ENCODE data around the gene MAP4K5. TPM values are rescaled to one million over a fixed set of nuclear protein-coding genes. Genes with fewer than 3 reads are reported as not detected.

MAP4K5 gene
- total and polyA plus RNA-seq, 4 donors: 12.4 to 105 (median 30.2) TPM

DNA sequence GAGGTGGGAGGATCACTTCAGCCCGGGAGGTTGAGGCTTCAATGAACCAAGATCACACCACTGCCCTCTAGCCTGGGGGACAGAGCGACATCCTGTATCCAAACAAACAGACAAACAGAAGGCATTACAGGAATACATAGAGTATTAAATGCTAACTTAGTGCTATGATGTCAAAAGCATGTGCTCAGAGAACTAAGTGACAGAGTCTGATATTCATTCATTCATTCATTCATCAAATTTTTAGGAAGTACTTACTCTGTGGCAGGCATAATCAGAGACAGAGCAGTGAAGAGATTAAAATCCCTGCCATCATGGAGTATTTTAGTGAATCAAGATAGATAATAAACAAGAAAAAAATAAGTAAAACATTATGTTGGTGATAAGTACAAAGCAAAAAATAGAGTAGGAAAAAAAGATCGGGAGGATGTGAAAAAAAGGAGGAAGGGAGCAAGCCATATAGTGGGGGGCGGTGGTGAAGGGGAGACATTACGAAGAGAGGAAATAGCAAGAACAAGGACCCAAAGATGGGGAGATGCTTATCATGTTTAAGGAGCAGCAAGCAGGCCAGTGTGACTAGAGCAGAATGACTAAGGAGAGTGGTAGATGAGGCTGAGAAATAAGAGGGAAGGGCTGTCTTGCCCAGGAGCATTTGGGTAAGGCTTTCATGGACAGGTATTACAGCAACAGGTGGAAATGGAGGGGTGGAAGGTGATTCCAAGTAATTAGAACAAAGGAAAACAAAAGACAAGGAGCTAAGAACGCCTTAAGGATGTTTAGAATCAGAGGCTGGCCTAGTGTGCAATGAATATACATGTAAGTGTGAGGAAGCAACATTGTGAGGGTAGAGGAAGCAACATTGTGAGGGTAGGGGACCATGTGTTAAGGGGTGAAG is 2.8 kb downstream of the MAP4K5 start:
- 54 to 57% methylated on average over 6 of the region's 6 CpGs for WGBS, 2 donors
- TF ChIP-seq, protein P1, sequence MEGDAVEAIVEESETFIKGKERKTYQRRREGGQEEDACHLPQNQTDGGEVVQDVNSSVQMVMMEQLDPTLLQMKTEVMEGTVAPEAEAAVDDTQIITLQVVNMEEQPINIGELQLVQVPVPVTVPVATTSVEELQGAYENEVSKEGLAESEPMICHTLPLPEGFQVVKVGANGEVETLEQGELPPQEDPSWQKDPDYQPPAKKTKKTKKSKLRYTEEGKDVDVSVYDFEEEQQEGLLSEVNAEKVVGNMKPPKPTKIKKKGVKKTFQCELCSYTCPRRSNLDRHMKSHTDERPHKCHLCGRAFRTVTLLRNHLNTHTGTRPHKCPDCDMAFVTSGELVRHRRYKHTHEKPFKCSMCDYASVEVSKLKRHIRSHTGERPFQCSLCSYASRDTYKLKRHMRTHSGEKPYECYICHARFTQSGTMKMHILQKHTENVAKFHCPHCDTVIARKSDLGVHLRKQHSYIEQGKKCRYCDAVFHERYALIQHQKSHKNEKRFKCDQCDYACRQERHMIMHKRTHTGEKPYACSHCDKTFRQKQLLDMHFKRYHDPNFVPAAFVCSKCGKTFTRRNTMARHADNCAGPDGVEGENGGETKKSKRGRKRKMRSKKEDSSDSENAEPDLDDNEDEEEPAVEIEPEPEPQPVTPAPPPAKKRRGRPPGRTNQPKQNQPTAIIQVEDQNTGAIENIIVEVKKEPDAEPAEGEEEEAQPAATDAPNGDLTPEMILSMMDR (IDR thresholded peaks at IDR 0.05; ENCODE audit: control extremely low read depth, extremely low read depth): no peak
- ATAC-seq (ENCODE audit: insufficient read depth, low FRiP score): no peak
- peaks cover 0 to 3% (median 0%) of the 10 kb centered on the region in 3 donors for H3K27me3 ChIP-seq (ENCODE audit: control insufficient read depth in 3 of 3, insufficient read depth in 3 of 3, low read length in 2 of 3)
- DNase-seq: no peak
- no peak overlapping the region for H3K4me3 ChIP-seq
- H3K4me1 ChIP-seq (ENCODE audit: control insufficient read depth in 5 of 5, insufficient read depth in 5 of 5, low read length in 5 of 5): peaks cover 0 to 32% (median 15%) of the 10 kb centered on the region in 5 donors
- H3K36me3 ChIP-seq (ENCODE audit: control insufficient read depth in 4 of 4, insufficient read depth in 4 of 4, low read length in 4 of 4): peaks cover 0 to 3% (median 1%) of the 10 kb centered on the region in 4 donors
- H3K9me3 ChIP-seq (ENCODE audit: control insufficient read depth in 4 of 4, insufficient read depth in 3 of 4, low read length in 3 of 4): no peaks in the 10 kb centered on the region
- H3K9ac ChIP-seq (ENCODE audit: insufficient read depth in 1 of 2, low read length in 2 of 2): no peak overlapping the region
- H3K27ac ChIP-seq (ENCODE audit: low read depth in 1 of 2, low read length in 1 of 2): no peak overlapping the region

DNA sequence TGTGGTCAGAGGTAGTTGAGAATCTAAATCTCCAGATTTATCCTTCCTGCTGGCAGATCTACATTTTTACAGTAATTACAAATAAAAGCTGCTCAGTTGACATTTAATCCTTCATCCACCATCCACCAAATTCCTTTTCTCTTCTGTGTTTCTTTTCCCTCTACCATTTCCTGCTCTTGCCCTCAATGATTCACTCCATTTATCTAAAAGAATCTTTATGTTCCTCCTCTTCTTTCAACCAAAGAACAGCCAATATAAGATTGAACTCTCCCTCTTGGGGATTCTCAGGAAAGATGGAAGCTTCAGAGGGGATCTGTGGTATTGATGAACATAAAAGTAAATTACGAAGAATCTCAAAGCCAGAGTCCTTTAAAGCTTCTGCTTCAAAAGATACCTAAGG is 4.4 kb downstream of the MAP4K5 start:
- Histone ChIP-seq H3K36me3 (ENCODE audit: control insufficient read depth in 4 of 4, insufficient read depth in 4 of 4, low read length in 4 of 4) (peaks cover 0 to 6% (median 1%) of the 10 kb centered on the region in 4 donors), H3K4me1 (ENCODE audit: control insufficient read depth in 5 of 5, insufficient read depth in 5 of 5, low read length in 5 of 5) (peaks cover 0 to 29% (median 15%) of the 10 kb centered on the region in 5 donors), H3K27me3 (ENCODE audit: control insufficient read depth in 3 of 3, insufficient read depth in 3 of 3, low read length in 2 of 3) (no peaks in the 10 kb centered on the region), H3K9me3 (ENCODE audit: control insufficient read depth in 4 of 4, insufficient read depth in 3 of 4, low read length in 3 of 4) (no peaks in the 10 kb centered on the region), H3K4me3 (no peak overlapping the region), H3K27ac (ENCODE audit: low read depth in 1 of 2, low read length in 1 of 2) (no peak overlapping the region), H3K9ac (ENCODE audit: insufficient read depth in 1 of 2, low read length in 2 of 2) (no peak overlapping the region)
- TF ChIP-seq, protein P1 (IDR thresholded peaks at IDR 0.05; ENCODE audit: control extremely low read depth, extremely low read depth): no peak
- DNase-seq (no peak), ATAC-seq (ENCODE audit: insufficient read depth, low FRiP score) (no peak)
- 91 to 97% methylated on average over 1 of the region's 1 CpG for WGBS, 2 donors

DNA sequence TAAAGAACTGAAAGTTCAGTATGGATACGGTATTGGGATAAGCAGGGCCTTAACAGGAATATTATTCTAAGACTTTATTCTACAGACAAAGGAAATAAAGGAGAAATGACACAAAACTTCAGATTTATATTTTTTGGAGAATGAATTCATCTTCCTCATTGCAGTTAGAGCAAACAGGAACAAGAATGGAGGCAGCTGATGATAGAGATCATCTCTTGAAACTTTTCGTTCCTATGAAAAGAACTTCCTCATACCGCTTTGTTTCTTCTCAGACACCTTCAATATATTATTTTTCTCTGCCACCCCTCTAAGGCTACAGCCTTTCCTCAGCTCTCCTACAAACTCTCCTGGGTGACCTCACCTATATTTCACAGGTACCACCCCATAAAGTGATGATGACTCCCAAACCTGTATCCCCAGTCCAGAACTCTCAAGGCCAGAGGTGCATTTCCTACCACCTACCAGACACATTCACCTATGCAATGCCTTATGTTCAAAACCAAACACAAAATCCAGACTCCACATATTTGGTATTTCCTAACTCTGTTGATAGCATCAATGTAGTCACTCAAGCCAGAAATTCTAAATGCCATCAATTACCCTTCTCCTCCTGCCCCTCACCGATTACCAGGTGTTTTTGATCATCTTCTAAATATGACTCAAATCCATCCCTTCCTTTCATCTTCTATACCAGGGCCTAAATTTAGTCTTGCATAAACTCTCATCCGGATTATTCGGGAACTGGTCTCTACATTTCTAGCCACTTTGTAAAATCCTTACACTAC is 7.4 kb downstream of the MAP4K5 start:
- no peak overlapping the region for H3K9ac ChIP-seq (ENCODE audit: insufficient read depth in 1 of 2, low read length in 2 of 2)
- no peaks in the 10 kb centered on the region for H3K9me3 ChIP-seq (ENCODE audit: control insufficient read depth in 4 of 4, insufficient read depth in 3 of 4, low read length in 3 of 4)
- no peaks in the 10 kb centered on the region for H3K27me3 ChIP-seq (ENCODE audit: control insufficient read depth in 3 of 3, insufficient read depth in 3 of 3, low read length in 2 of 3)
- DNase-seq: no peak
- no peak overlapping the region for H3K27ac ChIP-seq (ENCODE audit: low read depth in 1 of 2, low read length in 1 of 2)
- TF ChIP-seq, protein P1 (IDR thresholded peaks at IDR 0.05; ENCODE audit: control extremely low read depth, extremely low read depth): no peak
- peaks cover 0 to 16% (median 4%) of the 10 kb centered on the region in 5 donors for H3K4me1 ChIP-seq (ENCODE audit: control insufficient read depth in 5 of 5, insufficient read depth in 5 of 5, low read length in 5 of 5)
- H3K4me3 ChIP-seq: no peak overlapping the region
- peaks cover 0 to 4% (median 1%) of the 10 kb centered on the region in 4 donors for H3K36me3 ChIP-seq (ENCODE audit: control insufficient read depth in 4 of 4, insufficient read depth in 4 of 4, low read length in 4 of 4)
- ATAC-seq (ENCODE audit: insufficient read depth, low FRiP score): no peak
- 61 to 71% methylated on average over 6 of the region's 6 CpGs for WGBS, 2 donors

Data from lung (tissue), 12 donors.